GM11168 (cell line): ENCODE results near the gene TMPRSS4.

Source experiments
- in situ Hi-C: fragments of 300-500 bp; cut with MboI; formaldehyde crosslinking; loops from one replicate; pipeline ENCODE4 v1.12.0; 2022; ENCODE audit warnings: low sequenced_read_pairs; ENCODE audit not compliant: unreplicated experiment

Gene TMPRSS4

DNA sequence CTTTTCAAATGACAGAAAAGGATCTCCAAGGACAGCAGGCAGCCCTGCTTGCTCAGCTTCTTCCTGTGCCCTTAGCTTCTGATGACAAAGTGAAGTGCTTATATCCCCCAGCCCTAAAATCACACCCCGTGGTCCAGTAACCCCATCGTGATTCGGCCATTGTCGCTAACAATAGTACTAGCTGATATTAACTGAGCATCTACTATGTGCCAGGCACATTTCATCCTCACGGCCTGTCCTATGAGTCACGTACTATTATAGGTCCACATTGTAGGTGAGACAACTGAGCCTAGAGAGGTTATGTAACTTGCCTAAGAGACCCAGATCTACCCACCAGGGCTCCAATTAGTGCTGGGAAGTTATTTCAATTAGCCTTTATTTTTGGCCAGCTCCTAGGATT lies 69.7 kb downstream of the TMPRSS4 start:
- in situ Hi-C loops: no loop called here

DNA sequence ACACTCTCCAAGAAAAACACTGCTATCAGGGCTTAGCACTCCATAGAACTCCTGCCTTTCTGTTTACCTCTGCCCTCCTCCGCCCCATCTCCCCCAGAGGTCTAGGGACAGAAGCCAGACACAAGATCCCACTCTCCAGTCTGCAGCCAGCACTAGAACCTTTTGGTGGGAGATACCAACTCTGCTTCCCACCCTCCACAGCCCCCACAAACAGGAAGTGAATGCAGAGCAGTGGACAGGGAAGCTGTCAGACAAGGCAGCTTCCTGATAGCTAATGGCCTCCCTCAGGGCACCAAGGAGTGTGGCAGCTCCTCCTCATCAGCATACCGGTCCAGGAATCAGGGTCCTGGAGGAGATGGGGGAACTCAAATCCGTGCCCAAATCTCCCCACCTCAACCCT lies 70.6 kb downstream of the TMPRSS4 start:
- in situ Hi-C loops: no loop called here

DNA sequence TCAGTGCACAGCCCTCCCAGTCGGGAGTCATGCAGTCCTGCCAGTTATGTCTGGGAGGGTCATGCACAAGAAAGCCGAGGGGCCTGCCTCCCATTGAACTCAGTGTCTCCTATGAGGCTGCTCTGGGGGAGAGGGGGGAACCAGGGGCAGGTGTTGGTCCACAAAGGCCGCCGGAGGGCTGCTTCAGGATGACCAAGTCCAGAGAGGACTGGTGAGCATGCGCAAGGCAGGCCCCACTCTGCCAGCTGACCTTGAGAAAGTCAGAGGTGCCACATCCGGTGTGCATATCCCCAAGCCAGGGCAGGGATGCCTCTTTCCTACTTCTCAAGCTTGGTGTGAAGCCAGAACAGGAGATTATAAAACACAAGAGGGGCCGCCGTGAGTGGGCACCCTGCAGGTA lies 71.4 kb downstream of the TMPRSS4 start:
- in situ Hi-C loops: no loop called here

DNA sequence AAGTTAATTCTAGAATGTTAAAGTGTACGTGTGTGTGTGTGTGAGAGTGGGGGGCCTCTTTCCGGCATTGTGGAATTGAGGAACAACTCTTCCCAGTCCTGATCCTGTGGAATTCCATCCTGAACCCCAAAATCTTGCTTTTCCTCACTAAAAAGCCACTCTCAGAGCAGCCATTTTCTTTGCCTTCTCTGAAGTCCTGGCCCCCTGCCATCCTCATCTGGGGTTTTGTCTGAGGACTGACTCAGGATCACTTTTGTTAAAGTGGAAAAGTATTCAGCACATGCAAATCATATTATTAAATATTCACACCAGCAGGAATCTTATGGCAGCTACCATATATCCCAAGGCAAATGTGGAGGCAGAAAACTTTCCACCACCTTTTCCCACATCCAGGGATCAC lies 72.0 kb downstream of the TMPRSS4 start:
- in situ Hi-C loops: no loop called here

DNA sequence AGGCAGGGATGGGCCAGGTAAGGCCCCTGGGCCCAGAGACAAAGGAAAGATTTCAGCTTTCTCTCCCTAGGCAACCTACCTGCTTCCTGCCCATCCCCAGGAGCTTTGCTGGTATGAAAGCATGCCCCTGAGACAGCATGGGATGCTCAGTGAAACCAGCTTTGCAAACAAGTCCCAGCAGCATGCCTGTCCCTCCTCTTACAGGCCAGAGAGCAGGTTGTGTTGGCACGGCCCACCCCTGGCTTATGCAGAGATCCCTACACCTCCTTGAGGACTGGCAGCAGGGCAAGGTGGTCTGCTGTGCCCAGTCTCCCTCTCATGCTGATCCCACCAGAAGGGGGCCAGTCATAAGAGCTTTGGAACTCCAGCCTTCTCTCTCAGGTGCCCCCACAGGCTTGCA lies 72.6 kb downstream of the TMPRSS4 start:
- in situ Hi-C loops: no loop called here

DNA sequence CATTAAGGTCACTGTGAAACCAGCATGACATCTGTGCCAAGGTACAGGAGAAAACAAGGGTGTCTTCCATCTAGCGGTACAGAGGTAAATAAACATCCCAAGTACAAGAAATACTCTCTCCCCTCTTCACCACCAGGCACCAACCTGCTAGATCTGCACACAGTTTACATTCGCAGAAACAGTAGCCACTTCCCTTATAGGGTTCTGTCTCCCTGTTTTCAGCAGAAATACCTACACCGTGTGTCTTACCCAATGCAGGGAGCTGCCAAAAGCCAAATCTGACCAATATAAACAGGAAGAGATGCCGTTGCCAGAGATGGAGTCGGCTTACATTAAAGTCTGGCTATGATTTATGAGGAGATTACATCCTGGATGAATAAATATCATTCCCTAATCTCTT lies 74.6 kb downstream of the TMPRSS4 start:
- in situ Hi-C loops: no loop called here

DNA sequence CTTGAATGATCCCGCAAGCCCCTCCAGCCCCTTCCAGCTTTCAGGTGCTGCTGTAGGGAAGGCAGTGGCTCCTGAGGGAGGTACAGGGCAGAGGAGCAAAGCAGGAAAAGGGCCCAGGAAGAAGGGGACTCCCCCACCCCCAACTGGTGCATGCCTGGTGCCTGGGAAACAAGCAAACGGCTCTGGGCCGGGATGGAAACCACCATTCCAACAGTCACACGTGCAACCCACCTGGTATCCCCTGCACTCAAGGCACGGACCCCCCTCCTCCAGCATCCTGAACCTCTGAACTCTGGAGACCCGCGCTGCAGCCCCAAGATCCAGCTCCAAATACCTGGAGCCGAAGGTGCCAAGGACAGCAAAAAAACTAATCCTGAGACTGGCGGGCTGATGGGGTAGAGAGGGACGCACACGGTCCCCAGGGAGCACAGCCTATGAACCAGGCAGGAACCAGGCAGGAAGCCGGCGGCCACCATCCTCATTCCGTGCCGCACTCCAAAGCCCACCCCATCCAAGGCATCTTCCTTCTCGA lies 75.2 kb downstream of the TMPRSS4 start:
- in situ Hi-C loops: no loop called here

DNA sequence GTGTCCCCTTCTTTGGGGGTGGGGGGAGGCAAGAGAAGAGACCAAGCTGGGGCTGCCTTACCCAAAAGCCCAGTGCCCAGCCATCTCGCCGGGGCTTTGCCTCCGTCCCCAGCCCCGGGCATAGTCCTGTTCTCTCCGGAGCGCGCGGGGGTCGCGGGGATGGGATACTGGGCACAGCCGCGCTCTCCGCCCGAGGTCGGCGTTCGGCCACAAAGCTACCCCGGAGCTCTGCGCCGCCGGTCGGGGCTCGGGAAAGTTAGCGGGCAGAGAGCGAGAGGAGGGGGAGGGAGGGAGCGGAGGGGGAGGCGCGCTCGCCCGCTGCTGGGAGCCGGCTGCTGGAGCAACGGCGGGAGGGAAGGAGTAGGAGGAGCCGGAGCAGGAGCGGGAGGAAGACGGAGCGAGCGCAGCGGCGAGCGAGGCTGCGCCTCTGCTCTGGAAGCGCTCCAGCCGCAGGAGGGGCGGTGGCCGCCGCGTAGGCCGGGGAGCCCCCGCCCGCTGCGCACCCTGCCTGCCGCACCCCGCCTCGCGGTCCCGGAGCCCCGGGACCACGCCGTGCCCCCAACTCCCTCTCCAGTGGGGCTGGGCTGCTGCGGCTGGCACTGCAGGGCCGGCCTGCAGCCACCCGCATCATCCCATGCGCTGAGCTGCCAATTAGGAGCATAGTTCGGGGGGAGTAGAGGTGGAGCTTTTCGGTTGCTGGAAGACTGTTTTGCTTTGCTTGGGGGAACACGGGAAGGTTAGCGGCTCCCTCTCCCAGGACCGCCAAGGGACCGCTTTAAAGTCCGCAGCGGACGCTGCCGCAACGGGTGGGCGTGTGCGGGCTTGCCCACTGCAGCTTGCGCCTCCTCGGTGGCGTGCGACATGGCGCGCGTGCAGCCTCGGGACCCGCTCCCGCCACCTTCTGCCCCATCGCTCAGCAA lies 75.9 kb downstream of the TMPRSS4 start, which contains the start of gene SCN4B:
Gene SCN4B (minus strand): TSS at position 272 of the 920 bp plus-strand sequence. CDS start 150 bp downstream, at position 122.
- in situ Hi-C loops: no loop called here

DNA sequence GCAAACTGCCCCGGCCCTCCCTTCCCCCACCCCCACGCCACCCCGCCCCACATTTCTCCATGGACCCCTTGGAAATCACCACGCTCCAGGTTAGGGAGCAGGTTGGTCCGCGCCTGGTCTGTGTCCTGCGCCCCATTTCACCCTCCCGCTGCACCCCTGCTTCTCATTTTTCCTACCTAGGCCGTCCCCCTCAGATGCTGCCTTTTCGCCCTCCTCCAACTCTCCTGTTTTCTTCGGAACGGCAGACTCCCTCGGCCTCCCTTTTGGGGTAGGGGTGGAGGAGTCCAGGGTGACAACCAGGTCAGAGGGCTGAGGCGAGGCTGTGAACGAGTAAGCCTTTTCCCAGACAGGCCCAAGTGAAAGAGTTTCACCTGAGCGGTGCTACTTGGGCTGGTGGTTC lies 76.6 kb downstream of the TMPRSS4 start:
- in situ Hi-C loops: no loop called here

DNA sequence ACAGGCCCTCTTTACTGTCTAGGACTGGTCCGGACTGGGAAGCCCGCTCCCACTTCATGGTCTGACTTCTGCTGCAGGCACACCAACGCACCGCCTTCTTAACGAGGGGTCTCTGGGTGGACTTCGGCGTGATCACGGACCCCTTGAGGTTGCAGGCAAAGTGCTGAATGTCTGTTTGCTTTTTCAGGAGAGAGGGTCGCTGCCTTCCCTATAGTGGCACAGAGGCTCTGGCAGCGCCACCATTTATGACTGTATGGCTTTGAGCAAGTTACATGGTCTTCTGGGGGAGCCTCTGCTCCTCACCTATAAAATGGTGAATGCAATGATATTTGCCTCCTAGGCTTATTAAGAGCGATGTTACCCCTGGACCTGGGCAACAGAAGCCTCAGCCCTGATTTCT lies 77.1 kb downstream of the TMPRSS4 start:
- in situ Hi-C loops: no loop called here

DNA sequence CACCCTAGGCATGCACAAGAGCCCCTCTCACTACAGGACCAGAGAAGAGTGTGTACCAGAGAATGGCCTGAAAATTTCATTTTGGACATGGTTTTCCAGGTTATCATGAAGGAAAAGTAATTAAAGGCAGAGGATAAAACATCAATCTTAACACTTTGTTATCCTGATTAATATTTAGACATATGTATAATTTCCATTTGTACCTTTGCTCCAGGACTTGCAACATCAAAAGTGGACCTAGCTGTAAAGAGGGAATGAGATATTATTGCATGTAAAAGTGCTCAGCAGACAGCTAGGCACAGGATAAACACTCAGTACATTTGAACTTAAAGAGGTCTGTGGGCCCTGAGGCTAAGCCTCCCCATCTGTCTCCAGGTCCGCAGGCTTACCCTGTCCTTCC lies 77.8 kb downstream of the TMPRSS4 start:
- in situ Hi-C loops: no loop called here

DNA sequence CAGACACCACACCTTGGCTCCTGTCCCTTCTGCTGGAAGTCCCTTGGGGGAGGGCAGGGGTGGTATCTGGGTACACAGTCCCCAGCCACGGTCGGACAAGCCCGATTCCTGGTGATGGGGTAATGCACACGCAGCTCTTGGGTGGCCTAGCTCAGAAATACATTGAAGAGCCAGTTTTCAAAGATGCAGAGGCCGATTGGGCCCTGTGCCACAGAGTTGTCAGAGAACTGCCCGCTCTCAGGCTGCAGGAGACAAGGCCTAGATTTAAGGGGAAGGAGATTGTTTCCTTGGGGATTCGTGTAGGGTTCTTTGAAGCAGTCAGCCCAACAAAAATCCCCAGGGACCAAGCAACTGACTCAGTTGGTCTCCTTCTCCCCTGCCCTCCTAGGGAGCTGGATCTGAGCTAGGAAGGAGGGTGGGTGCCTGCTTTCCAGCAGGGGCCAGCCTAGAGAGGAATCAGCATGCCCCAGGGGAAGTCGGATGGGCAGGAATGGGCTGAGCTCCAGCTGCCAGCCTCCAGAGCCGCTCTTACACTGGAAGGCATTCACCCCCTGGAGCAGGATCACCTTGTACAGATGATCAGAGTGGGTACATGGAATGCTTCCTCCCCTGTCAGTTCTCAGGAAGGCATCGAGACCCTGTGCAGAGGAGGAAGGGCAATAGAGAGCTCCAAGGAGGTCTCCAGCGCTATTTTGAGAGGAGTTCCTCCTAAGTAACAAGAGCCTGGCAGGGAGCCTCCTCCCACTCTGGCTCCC lies 79.1 kb downstream of the TMPRSS4 start:
- in situ Hi-C loops: no loop called here

DNA sequence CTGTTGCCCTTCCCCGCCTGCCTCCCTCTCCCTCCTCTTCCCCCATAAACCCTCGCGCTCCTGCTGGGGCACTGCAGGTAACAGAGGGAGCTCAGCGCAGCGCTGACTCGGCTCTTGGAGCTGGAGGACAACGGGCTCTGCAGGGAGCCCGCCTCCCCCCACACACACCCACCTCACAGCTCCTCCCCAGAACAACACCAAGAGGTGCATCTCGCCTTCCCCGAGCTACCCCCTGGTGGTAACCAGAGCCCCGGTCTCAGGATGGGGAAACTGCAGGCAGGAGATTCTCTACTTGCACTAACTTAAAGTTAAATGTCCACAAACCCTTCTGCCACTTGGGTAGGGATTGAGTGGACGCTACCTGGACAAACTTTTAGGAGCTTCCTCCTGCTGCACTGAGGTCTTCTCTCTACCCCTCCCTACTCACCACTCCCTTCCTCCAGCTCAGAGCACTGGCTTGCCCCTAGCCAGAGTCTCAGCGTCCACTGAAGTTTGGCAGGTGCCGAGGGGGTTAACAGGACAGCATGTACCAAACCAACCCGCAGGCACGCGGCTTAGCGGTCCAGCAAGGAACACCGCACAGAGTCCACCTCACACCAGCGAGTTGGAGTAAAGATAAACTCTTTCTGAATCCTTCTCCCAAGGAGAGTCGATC lies 79.8 kb downstream of the TMPRSS4 start:
- in situ Hi-C loops: no loop called here

DNA sequence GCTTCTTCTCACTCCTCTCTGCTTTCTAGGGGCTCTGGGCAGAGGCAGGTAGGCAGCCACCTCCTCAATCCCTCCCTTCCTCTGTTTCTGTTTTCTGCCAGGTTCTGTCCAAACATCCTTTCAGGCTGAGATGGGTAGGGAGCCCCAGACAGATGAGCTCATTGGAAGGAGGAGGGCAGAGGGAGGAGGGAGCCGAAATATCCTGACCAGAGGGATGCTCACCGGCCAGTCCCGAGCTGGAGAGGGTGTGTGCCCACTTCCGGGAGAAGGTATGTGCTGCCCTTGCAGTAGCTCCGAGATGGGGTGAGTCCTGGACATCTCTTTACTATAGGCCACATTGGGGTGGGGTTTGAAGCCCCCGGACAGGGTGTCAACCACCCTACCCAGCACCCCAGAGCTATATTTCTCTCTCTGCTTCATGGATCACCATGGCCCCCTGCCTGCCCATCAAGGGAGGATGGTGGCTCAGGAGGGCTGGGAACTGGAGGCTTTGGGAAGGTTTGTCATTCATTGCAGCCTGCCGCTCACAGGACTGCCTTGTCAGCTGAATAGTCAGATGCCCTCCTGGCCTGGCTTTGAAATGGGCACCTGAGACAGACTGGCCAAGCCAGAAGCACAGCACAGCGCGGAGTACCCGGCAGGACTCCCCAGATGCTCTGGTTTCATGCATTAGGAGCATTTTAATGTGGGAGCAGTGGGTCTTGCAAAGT lies 80.5 kb downstream of the TMPRSS4 start:
- in situ Hi-C loops: no loop called here

DNA sequence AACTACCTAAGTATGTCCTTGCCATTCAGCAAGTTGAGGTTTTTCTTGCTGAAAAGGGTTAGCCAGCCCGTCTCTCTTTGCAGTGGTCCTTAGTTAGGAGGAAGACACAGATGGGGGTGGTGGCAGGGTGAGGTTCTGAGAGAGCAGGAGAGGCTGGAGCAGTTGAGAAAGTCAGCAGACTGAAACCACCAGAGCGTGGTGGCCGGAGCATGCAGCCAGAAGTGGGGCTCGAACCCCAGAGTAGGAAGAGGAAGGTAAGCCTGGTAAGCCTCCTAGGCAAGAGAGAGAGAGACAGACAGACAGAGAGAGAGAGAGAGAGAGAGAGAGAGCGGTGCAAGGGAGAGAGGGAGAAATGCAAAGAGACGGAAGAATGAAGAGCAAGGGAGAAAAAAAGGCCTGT lies 84.9 kb downstream of the TMPRSS4 start:
- in situ Hi-C loops: no loop called here

DNA sequence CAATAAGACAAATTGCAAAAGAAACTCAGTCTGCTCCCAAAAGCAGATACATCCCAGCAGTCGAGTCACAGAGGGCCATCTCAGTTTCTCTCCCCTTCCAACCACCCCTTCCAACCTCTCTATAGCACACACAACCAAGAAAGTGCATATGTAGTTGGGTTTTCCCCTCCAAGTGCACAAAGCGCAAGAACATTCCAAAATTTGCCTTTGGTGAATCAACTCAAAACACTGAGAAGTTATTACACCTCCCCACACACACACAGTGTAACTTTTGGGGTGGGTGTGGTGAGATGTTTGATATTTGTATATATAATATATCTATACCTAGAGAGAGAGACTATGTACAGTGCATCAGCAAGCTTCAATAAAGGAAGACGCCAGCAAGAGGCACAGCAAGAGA lies 86.0 kb downstream of the TMPRSS4 start:
- in situ Hi-C loops: no loop called here

DNA sequence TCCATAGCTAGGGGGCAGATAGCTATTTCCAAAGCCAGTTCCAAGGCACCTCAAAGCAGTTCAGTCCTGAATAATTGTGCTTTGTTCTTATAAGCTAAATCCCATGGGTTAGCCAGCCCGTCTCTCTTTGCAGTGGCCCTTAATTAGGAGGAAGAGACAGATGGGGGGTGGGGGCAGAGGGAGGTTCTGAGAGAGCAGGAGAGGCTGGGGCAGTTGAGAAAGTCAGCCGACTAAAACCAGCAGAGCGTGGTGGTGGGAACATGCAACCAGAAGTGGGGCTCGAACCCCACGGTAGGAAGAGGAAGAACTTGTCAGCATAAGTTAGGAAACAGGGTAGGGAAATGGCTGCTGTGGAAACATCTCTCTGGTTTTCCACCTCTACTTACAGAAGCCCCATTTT lies 86.6 kb downstream of the TMPRSS4 start:
- in situ Hi-C loops: no loop called here

DNA sequence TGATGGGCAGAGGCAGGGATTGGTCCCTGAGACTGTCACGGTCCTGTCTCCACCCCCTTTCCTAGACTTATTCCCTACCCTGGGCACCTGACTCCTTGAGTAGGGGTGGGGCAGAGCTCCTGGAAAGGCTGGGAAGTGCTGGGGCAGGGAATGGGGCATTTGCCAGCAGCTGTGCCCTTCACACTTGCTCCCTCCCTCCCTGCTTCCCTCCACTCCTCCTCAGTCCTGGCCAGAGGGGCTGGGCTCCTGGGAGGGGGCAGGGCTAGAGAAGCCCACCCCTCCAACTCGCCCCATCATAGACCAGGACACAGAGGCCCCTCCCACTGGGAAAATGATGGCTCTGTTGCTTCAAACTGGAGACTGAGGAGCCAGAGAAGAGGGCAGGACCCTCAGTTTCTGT lies 88.0 kb downstream of the TMPRSS4 start:
- in situ Hi-C loops: no loop called here

DNA sequence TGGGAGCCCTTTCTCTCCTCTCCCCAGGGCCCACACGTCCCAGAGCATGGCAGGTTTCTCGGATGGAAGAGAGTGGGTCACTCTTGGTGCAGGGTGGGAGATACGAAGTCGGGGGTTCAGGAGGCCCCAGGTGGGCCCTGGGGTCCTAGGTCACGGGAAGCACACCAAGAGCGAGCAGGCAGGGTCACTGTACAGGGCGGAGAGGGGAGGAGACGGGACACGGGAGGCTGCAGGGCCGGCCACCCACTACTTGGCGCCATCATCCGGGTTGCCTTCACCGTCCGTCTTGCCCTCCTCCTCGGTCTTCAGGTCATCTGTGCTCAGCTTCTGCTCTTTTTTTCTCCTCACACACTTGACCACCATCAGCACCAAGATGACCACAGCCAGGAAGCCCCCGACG lies 89.8 kb downstream of the TMPRSS4 start:
- in situ Hi-C loops: no loop called here

DNA sequence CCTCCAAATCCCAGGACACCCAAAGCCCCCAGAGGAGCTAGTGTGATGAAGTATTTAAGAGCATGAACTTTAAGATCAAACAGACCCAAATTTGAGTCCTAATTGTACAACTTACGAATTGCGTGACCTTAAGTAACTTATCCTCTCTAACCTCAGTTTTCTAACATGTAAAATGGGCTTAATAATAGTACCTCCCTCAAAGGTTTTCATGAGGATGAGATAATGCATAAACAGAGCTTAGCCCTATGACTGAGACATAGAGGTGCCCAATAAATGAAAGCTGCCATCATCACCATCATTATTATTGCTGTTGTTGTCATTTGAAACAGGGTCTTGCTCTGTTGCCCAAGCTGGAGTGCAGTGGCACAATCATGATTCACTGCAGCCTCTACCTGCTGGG lies 90.4 kb downstream of the TMPRSS4 start:
- in situ Hi-C loops: no loop called here
